ENCODE data around the gene LIAS.
A peak's percentile ranks its signal among the peaks of the same experiment; 100 is the strongest.
"Not testable (repeated sequence)": the region's sequence is repeated elsewhere in the genome, so short reads cannot be mapped to it uniquely, and the experiment has no call there.

The LIAS gene

GRCh38 chr4:39453738-39454137, 5.1 kb upstream of the LIAS start:
- H3K4me3 ChIP-seq (replicated peaks in 1 of 2; ENCODE audit: low read depth in 2 of 2, low read length in 2 of 2): no peak overlapping the region
- no peak for DNase-seq (ENCODE audit: low read depth in 2 of 2)
- no peak for TF ChIP-seq CTCF (IDR thresholded peaks at IDR 0.05; ENCODE audit: low read depth, low read length)

DNA sequence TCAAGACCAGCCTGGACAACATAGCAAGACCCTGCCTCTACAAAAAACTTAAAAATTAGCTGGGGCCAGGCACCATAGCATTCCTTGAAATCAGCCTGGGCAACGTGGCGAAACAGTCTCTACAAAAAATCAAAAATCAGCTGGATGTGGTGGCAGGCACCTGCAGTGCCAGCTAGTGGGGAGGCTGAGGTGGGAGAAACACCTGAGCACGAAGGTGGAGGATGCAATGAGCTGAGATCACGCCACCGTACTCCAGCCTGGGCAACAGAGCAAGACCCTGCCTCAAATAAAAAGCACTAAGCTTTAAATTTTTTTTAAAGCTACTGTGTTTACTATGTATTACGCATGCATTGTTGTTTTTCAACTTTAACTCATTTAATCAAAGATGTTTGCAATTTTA, 3.4 kb upstream of the LIAS start:
- no peak for TF ChIP-seq CTCF (IDR thresholded peaks at IDR 0.05; ENCODE audit: low read depth, low read length)
- no peak for DNase-seq (ENCODE audit: low read depth in 2 of 2)
- no peak overlapping the region for H3K4me3 ChIP-seq (replicated peaks in 1 of 2; ENCODE audit: low read depth in 2 of 2, low read length in 2 of 2)

GRCh38 chr4:39456946-39457763, 1.7 kb upstream of the LIAS start:
- no peak for DNase-seq (ENCODE audit: low read depth in 2 of 2)
- H3K4me3 ChIP-seq (replicated peaks in 1 of 2; ENCODE audit: low read depth in 2 of 2, low read length in 2 of 2): peak overlapping the region; percentile 82 to 85
- TF ChIP-seq CTCF (IDR thresholded peaks at IDR 0.05; ENCODE audit: low read depth, low read length): no peak

- H3K4me3 ChIP-seq (replicated peaks in 1 of 2; ENCODE audit: low read depth in 2 of 2, low read length in 2 of 2): peak overlapping the region; percentile 82 to 85
- DNase-seq (ENCODE audit: low read depth in 2 of 2): not testable (repeated sequence)
Measured at GRCh38 chr4:39458161-39458504, 723 bp upstream of the LIAS start.

DNA sequence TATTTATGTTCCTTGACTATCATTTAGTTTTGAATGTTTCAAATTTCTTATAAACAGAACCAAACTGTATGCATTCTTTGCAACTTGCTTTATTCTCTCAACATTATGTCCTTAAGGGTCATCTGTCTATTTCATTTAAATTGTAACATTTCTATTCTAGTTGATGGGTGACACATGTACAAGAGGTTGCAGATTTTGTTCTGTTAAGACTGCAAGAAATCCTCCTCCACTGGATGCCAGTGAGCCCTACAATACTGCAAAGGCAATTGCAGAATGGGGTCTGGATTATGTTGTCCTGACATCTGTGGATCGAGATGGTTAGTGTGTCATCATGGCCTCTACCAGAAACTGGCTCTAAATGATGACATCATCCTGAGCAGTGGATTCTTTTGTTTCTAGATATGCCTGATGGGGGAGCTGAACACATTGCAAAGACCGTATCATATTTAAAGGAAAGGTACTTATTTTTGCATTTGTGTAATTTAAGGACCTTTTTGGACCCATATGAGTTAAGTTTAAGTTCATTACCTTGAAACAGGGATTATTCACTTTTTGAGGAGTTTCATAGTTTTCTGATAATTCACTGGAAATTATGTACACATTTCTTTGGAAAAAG, 6.1 kb downstream of the LIAS start:
- TF ChIP-seq CTCF (IDR thresholded peaks at IDR 0.05; ENCODE audit: low read depth, low read length): peak; percentile 11
- no peak overlapping the region for H3K4me3 ChIP-seq (replicated peaks in 1 of 2; ENCODE audit: low read depth in 2 of 2, low read length in 2 of 2)
- DNase-seq (ENCODE audit: low read depth in 2 of 2): peak; percentile 83 to 90

DNA sequence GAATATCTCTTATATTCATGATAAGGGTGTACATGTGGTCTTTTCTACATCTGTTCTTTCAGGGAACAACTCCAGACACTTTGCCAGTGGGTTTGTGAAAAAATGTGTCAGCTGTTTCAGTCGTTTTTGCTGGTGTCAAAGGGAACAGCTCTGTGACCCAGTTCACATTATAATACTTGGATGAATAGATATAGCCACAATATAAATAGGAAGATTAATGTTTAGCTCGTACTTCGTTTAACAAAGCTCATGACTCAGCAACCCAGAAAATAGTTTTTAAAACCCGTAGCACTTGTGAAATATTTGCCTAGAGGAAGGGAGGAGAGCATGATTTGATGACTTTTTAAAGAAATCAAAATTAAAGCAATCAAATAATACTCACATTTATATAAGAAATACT, 7.9 kb downstream of the LIAS start:
- no peak overlapping the region for H3K4me3 ChIP-seq (replicated peaks in 1 of 2; ENCODE audit: low read depth in 2 of 2, low read length in 2 of 2)
- DNase-seq (ENCODE audit: low read depth in 2 of 2): no peak
- TF ChIP-seq CTCF (IDR thresholded peaks at IDR 0.05; ENCODE audit: low read depth, low read length): no peak

DNA sequence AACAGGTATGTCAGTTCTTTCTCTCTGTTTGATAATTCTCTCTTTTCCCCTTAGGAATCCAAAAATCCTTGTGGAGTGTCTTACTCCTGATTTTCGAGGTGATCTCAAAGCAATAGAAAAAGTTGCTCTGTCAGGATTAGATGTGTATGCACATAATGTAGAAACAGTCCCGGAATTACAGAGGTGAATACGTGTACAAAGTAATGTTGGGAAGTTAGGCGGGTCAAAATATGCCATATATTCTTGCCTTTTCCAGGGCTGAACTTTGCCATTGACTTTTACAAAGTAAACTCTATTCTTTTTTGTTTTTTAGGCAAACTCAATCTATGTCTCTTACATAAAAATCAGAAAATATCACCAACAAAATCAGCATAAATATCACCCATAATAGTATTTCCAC, 8.6 kb downstream of the LIAS start:
- TF ChIP-seq CTCF (IDR thresholded peaks at IDR 0.05; ENCODE audit: low read depth, low read length): no peak
- DNase-seq (ENCODE audit: low read depth in 2 of 2): no peak
- H3K4me3 ChIP-seq (replicated peaks in 1 of 2; ENCODE audit: low read depth in 2 of 2, low read length in 2 of 2): no peak overlapping the region
